DMS114 treated with DMSO at 0.1 percent for 48 hours (cell line): ENCODE measurements around the gene AKT3.
"Not testable (repeated sequence)": the region's sequence is repeated elsewhere in the genome, so short reads cannot be mapped to it uniquely, and the experiment has no call there.

Experiments
- DNase-seq: peaks from one replicate; lab custom pipeline; 2025; ENCODE audit not compliant: unreplicated experiment; lab: John Stamatoyannopoulos, UW

The AKT3 gene

GRCh38 chr1:243621973-243622372, 228.1 kb downstream of the AKT3 start:
- DNase-seq, result no peak

GRCh38 chr1:243620096-243620495, 229.9 kb downstream of the AKT3 start:
- DNase-seq, result no peak

GRCh38 chr1:243609698-243610097, 240.3 kb downstream of the AKT3 start:
- DNase-seq, result no peak

GRCh38 chr1:243605604-243606003, 244.4 kb downstream of the AKT3 start:
- DNase-seq, result no peak

GRCh38 chr1:243601720-243602119, 248.3 kb downstream of the AKT3 start:
- no peak for DNase-seq

- no peak for DNase-seq
These were observed 251.6 kb downstream of the AKT3 start for GRCh38 chr1:243598433-243598832.

GRCh38 chr1:243597383-243597782, 252.7 kb downstream of the AKT3 start:
- no peak for DNase-seq

GRCh38 chr1:243596431-243597062, 253.5 kb downstream of the AKT3 start:
- DNase-seq, result no peak

GRCh38 chr1:243595527-243596210, 254.4 kb downstream of the AKT3 start:
- no peak for DNase-seq

- DNase-seq, result no peak
These were observed 255.6 kb downstream of the AKT3 start for GRCh38 chr1:243594455-243594854.

- DNase-seq, result not testable (repeated sequence)
These were observed 260.8 kb downstream of the AKT3 start for GRCh38 chr1:243589286-243589685.

GRCh38 chr1:243587823-243588560, 262.1 kb downstream of the AKT3 start:
- DNase-seq, result no peak

- DNase-seq, result no peak
These were observed 262.8 kb downstream of the AKT3 start for GRCh38 chr1:243587285-243587684.

GRCh38 chr1:243585982-243586381, 264.1 kb downstream of the AKT3 start:
- no peak for DNase-seq

GRCh38 chr1:243582326-243582725, 267.7 kb downstream of the AKT3 start:
- no peak for DNase-seq

GRCh38 chr1:243580984-243581383, 269.1 kb downstream of the AKT3 start:
- DNase-seq, result no peak

- no peak for DNase-seq
These were observed 270.0 kb downstream of the AKT3 start for GRCh38 chr1:243580072-243580471.

GRCh38 chr1:243575070-243575469, 275.0 kb downstream of the AKT3 start:
- no peak for DNase-seq

GRCh38 chr1:243572940-243573339, 277.1 kb downstream of the AKT3 start:
- no peak for DNase-seq

- no peak for DNase-seq
These were observed 281.2 kb downstream of the AKT3 start for GRCh38 chr1:243568793-243569192.

- DNase-seq, result no peak
These were observed 285.2 kb downstream of the AKT3 start for GRCh38 chr1:243564814-243565213.

- no peak for DNase-seq
These were observed 286.3 kb downstream of the AKT3 start for GRCh38 chr1:243563732-243564131.
